Ishikawa (cell line): ENCODE results near the gene TBC1D20.

Experiments used
- CEBPB ChIP-seq: IDR thresholded peaks from 2 replicates; pipeline ENCODE4 v1.6.1; 2012
- CREB1 ChIP-seq: IDR thresholded peaks from 2 replicates; pipeline ENCODE4 v1.6.1; 2012; ENCODE audit warnings: low read depth
- EGR1 ChIP-seq: IDR thresholded peaks from 2 replicates; pipeline ENCODE4 v1.6.1; 2012
- EP300 ChIP-seq: IDR thresholded peaks from 2 replicates; pipeline ENCODE4 v1.6.1; 2012; ENCODE audit warnings: borderline replicate concordance
- FOXM1 ChIP-seq: IDR thresholded peaks from 2 replicates; pipeline ENCODE4 v1.6.1; 2012; ENCODE audit warnings: low read depth, borderline replicate concordance
- NFIC ChIP-seq: IDR thresholded peaks from 2 replicates; pipeline ENCODE4 v1.6.1; 2012
- RAD21 ChIP-seq: IDR thresholded peaks from 2 replicates; pipeline ENCODE4 v1.6.1; 2012; ENCODE audit warnings: low read depth
- TAF1 ChIP-seq: IDR thresholded peaks from 2 replicates; pipeline ENCODE4 v1.6.1; 2012; ENCODE audit warnings: low read depth, mild to moderate bottlenecking
- TCF12 ChIP-seq: IDR thresholded peaks from 2 replicates; pipeline ENCODE4 v1.6.1; 2012; ENCODE audit warnings: low read depth
- TEAD4 ChIP-seq: IDR thresholded peaks from 2 replicates; pipeline ENCODE4 v1.6.1; 2012
- USF1 ChIP-seq: IDR thresholded peaks from 2 replicates; pipeline ENCODE4 v1.6.1; 2012
- YY1 ChIP-seq: IDR thresholded peaks from 2 replicates; pipeline ENCODE4 v1.6.1; 2012; ENCODE audit warnings: low read depth
- ZBTB7A ChIP-seq: IDR thresholded peaks from 2 replicates; pipeline ENCODE4 v1.6.1; 2012; ENCODE audit warnings: low read depth
- TF ChIP-seq, protein P1 (sequence below): IDR thresholded peaks from 2 replicates; pipeline ENCODE4 v1.6.1; 2012
- TF ChIP-seq, protein P2 (sequence below): IDR thresholded peaks from 2 replicates; pipeline ENCODE4 v1.6.1; 2012; ENCODE audit warnings: low read depth, mild to moderate bottlenecking

TBC1D20 gene

GRCh38 chr20:487655-488054 is 25.3 kb upstream of the TBC1D20 start:
- TF ChIP-seq EP300 (no peak), CEBPB (no peak), TEAD4 (no peak), EGR1 (no peak), USF1 (no peak)
- TF ChIP-seq, protein P1, sequence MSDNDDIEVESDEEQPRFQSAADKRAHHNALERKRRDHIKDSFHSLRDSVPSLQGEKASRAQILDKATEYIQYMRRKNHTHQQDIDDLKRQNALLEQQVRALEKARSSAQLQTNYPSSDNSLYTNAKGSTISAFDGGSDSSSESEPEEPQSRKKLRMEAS, result no peak

- TF ChIP-seq ZBTB7A, result no peak
- TF ChIP-seq TEAD4, result no peak
- TF ChIP-seq TAF1, result no peak
- TF ChIP-seq, protein P1, result no peak
- no peak for TF ChIP-seq RAD21
- TF ChIP-seq CEBPB, result no peak
Observed at GRCh38 chr20:483815-484644, 21.7 kb upstream of the TBC1D20 start.

DNA sequence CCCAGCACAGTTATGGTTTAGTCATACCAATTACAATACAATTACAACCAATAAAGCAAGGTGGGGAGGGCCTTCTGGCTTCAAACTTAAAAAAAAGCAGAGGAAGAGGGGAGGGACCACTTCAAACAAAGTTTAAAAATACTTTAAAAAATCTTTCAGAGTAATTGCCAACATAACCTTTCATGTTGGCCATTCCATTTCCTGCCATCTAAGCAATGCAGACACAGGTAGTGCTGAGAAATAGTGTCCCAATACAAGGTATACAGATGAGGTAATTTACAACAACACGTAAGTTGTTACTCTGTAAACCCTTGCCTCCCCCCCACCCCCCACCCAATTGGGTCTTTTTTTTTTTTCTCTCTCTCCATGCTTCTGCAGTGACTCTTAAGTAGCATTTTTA is 18.8 kb upstream of the TBC1D20 start:
- TF ChIP-seq TAF1, result no peak
- TF ChIP-seq YY1, result no peak
- TF ChIP-seq ZBTB7A, result no peak
- TF ChIP-seq TCF12, result no peak
- TF ChIP-seq FOXM1, result no peak
- TF ChIP-seq NFIC, result no peak
- no peak for TF ChIP-seq EP300
- no peak for TF ChIP-seq RAD21
- no peak for TF ChIP-seq USF1
- TF ChIP-seq, protein P2, sequence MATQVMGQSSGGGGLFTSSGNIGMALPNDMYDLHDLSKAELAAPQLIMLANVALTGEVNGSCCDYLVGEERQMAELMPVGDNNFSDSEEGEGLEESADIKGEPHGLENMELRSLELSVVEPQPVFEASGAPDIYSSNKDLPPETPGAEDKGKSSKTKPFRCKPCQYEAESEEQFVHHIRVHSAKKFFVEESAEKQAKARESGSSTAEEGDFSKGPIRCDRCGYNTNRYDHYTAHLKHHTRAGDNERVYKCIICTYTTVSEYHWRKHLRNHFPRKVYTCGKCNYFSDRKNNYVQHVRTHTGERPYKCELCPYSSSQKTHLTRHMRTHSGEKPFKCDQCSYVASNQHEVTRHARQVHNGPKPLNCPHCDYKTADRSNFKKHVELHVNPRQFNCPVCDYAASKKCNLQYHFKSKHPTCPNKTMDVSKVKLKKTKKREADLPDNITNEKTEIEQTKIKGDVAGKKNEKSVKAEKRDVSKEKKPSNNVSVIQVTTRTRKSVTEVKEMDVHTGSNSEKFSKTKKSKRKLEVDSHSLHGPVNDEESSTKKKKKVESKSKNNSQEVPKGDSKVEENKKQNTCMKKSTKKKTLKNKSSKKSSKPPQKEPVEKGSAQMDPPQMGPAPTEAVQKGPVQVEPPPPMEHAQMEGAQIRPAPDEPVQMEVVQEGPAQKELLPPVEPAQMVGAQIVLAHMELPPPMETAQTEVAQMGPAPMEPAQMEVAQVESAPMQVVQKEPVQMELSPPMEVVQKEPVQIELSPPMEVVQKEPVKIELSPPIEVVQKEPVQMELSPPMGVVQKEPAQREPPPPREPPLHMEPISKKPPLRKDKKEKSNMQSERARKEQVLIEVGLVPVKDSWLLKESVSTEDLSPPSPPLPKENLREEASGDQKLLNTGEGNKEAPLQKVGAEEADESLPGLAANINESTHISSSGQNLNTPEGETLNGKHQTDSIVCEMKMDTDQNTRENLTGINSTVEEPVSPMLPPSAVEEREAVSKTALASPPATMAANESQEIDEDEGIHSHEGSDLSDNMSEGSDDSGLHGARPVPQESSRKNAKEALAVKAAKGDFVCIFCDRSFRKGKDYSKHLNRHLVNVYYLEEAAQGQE, result no peak
- TF ChIP-seq CREB1, result no peak
- TF ChIP-seq CEBPB, result no peak
- no peak for TF ChIP-seq TEAD4
- TF ChIP-seq EGR1, result no peak
- TF ChIP-seq, protein P1, result no peak

DNA sequence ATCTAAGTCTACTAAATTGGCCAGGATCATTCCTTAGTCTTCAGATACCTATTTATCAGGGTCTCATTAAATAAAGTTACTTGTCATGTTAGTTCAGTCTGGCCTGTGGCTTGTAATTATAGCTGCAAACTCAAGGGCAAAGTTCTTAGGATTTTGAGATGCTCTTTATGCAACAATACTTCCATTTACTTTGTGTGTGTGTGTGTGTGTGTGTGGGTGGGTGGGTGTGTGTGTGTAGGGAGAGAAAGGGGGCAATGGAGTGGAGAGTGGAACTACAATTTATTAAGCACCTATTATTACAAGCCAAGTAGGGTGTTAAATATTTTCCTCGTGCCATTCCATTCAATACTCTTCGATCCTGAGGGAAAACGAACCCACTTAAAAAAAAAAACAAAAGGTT is 17.7 kb upstream of the TBC1D20 start:
- TF ChIP-seq NFIC, result no peak

- TF ChIP-seq RAD21 (no peak), TAF1 (no peak), EGR1 (no peak), NFIC (no peak), EP300 (no peak), FOXM1 (no peak), CEBPB (no peak), USF1 (no peak), TCF12 (no peak), YY1 (no peak), ZBTB7A (no peak)
- TF ChIP-seq, protein P1, result no peak
- TF ChIP-seq, protein P2, result no peak
Observed at GRCh38 chr20:479487-479886, 17.2 kb upstream of the TBC1D20 start.
